GM12873 (cell line): ENCODE results near the gene ILKAP.
A peak's percentile ranks its signal among the peaks of the same experiment; 100 is the strongest.

ENCODE experiments used
- CTCF ChIP-seq: IDR thresholded peaks from 2 replicates; pipeline ENCODE4 v1.5.1; 2012; ENCODE audit warnings: low read depth, mild to moderate bottlenecking, moderate library complexity, low read length, control low read depth; ENCODE audit not compliant: insufficient read depth; ENCODE audit errors: missing control alignments

The ILKAP gene

GRCh38 chr2:238140721-238141540 is 62.6 kb downstream of the ILKAP start:
- TF ChIP-seq CTCF: no peak

GRCh38 chr2:238140040-238140439 is 63.5 kb downstream of the ILKAP start:
- no peak for TF ChIP-seq CTCF

GRCh38 chr2:238139196-238140039 is 64.1 kb downstream of the ILKAP start:
- TF ChIP-seq CTCF: peak; percentile 61

GRCh38 chr2:238138331-238139195 is 64.9 kb downstream of the ILKAP start, which contains the start of gene KLHL30:
Gene KLHL30, plus strand, starts transcription at chr2:238138668. Its CDS starts 2,087 bp downstream, at chr2:238140755.
- TF ChIP-seq CTCF: no peak

DNA sequence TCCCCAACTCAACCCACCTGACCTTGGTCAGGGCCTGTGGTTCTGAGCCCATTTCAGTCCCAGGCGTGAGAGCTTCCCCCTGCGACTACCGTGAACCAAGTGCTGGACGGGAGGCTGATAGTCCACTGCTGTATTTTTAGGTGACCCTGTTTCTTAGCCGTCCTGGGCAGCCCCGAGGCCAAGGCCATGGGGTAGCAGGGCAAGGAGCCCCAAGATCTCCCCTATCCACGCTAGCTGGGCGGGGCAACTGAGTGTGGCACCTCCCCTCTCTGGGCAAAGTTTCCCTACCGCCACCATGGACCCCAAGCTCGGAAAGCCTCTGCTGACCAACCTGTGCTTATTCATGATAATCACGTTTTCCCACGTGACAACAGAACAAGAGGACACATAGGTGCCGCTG is 65.6 kb downstream of the ILKAP start:
- no peak for TF ChIP-seq CTCF

GRCh38 chr2:238136820-238137537 is 66.5 kb downstream of the ILKAP start:
- TF ChIP-seq CTCF: no peak
